ENCODE results near the gene TSPAN33.

TSPAN33 gene

GRCh38 chr7:129103561-129104324 lies 40.8 kb upstream of the TSPAN33 start:
- H3K27ac ChIP-seq, result no peak overlapping the region
- H3K36me3 ChIP-seq (replicated peaks), result no peaks in the 10 kb centered on the region
- peaks cover 2% of the 10 kb centered on the region for H3K27me3 ChIP-seq (replicated peaks)
- no peak for TF ChIP-seq CTCF (IDR thresholded peaks at IDR 0.05; ENCODE audit: low read depth, low read length, missing control alignments)
- no peak for DNase-seq
- in situ Hi-C loops (cut with HindIII; ENCODE audit: low pct_ligation_motif_present, low sequenced_read_pairs), result no loop called here
- H3K4me3 ChIP-seq (ENCODE audit: low read depth, low read length), result no peak overlapping the region

- no peak overlapping the region for H3K27ac ChIP-seq
- no peak for TF ChIP-seq CTCF (IDR thresholded peaks at IDR 0.05; ENCODE audit: low read depth, low read length, missing control alignments)
- peak; percentile 34 for DNase-seq
Measured at GRCh38 chr7:129108581-129108980, 35.9 kb upstream of the TSPAN33 start.

DNA sequence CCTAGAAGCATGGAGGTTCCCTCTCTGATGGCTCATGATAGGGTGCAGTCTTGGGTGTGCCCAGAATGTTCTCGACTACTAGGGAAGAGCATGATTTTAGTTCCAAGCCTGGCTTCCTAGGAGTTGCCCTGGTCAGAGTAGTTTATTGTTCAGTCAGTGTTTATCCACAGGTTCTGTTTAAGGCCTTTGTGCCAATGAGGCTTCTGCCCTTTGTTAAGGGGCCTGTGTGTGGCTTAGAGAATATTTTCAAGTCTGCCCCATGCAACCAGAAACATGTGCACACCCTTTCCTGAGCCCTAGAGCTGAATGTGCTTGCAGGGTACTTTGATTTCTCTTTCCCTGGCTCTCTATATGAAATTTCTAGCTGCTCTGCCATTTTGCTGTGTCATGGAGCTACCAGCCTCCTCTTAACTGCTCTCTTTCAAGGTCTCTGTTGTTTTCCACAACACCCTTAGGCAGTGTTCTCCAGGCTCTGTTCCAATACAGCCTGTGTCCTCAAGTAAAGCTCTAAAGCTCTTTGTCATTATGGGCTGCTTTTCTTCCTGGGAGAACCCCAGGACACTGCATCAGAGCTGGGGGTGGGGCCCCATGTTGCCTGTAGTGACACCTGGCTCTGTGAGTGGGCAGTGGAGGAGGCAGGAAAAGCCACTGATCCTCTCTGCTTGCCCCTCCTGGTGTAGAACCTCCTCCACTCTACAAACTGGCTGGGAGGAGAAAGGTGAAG lies 34.1 kb upstream of the TSPAN33 start:
- no peak for DNase-seq
- no peak overlapping the region for H3K4me3 ChIP-seq (ENCODE audit: low read depth, low read length)
- no peaks in the 10 kb centered on the region for H3K36me3 ChIP-seq (replicated peaks)
- peaks cover 2% of the 10 kb centered on the region for H3K27me3 ChIP-seq (replicated peaks)
- no peak for TF ChIP-seq CTCF (IDR thresholded peaks at IDR 0.05; ENCODE audit: low read depth, low read length, missing control alignments)
- in situ Hi-C loops (cut with HindIII; ENCODE audit: low pct_ligation_motif_present, low sequenced_read_pairs), result no loop called here
- no peak overlapping the region for H3K27ac ChIP-seq

More at GRCh38 chr7:129108581-129108980, 35.9 kb upstream of the TSPAN33 start:
- Histone ChIP-seq H3K27me3 (replicated peaks) (peaks cover 2% of the 10 kb centered on the region), H3K4me3 (ENCODE audit: low read depth, low read length) (no peak overlapping the region), H3K36me3 (replicated peaks) (no peaks in the 10 kb centered on the region)
- in situ Hi-C loops (cut with HindIII; ENCODE audit: low pct_ligation_motif_present, low sequenced_read_pairs), result no loop called here

DNA sequence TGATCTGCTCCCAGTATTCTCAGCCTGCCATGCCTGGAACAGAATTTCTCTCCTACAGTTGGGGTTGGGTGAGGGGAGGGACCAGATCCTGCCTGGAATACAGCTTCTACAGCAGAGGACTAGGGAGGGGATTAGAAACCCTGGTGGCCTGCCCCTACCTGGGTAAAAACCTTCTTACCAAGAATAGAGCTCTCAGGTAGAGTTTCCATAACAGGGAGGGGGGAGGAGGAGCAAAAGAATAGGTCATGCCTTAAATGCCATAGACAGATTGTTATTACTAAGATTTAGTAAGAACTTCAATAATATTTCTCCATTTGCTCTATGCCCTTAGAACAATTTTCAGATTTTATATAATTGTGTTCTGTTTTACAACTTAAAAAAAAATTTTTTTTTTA lies 33.5 kb upstream of the TSPAN33 start:
- peaks cover 2% of the 10 kb centered on the region for H3K27me3 ChIP-seq (replicated peaks)
- in situ Hi-C loops (cut with HindIII; ENCODE audit: low pct_ligation_motif_present, low sequenced_read_pairs), result no loop called here
- no peak for TF ChIP-seq CTCF (IDR thresholded peaks at IDR 0.05; ENCODE audit: low read depth, low read length, missing control alignments)

DNA sequence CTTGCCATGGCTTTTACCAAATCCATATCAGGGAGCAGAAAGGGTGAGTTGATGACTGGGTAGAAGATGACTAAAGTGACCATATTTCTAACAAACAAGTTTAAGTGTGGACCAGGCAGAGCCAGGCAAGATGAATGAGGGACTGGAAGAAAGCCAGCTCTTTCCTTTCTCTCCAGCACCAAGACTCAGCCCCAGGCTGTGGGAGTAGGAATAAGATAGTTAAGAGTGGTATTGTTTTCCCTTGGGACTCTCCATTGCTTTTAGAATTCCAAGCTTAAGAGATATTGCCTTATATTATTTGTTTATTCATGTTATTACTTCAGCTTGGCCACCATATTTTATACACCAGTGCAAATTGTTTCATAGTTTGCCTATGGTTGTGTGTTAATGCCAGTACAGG lies 28.8 kb upstream of the TSPAN33 start:
- in situ Hi-C loops (cut with HindIII; ENCODE audit: low pct_ligation_motif_present, low sequenced_read_pairs), result no loop called here
- no peak for TF ChIP-seq CTCF (IDR thresholded peaks at IDR 0.05; ENCODE audit: low read depth, low read length, missing control alignments)
- H3K36me3 ChIP-seq (replicated peaks), result no peaks in the 10 kb centered on the region
- H3K27me3 ChIP-seq (replicated peaks), result peaks cover 2% of the 10 kb centered on the region
- no peak for DNase-seq
- no peak overlapping the region for H3K4me3 ChIP-seq (ENCODE audit: low read depth, low read length)
- H3K27ac ChIP-seq, result no peak overlapping the region

More for the DNA sequence above, 33.5 kb upstream of the TSPAN33 start:
- DNase-seq, result no peak
- Histone ChIP-seq H3K27ac (no peak overlapping the region), H3K4me3 (ENCODE audit: low read depth, low read length) (no peak overlapping the region), H3K36me3 (replicated peaks) (no peaks in the 10 kb centered on the region)

Measured in brain microvascular endothelial cell (primary cell).